HFFc6 (cell line): ENCODE measurements around the gene IL1RN. TPM values are rescaled to one million over a fixed set of nuclear protein-coding genes. Genes with fewer than 3 reads are reported as not detected.
A peak's percentile ranks its signal among the peaks of the same experiment; 100 is the strongest.

Experiments
- DNase-seq: peaks from one replicate; pipeline ENCODE4 v3.0.0-alpha.2; 2018
- H3K27ac Mint-ChIP-seq: 2 replicates; pipeline ENCODE4 v1.8.0; 2020; ENCODE audit warnings: mild to moderate bottlenecking, mixed read lengths
- H3K27me3 Mint-ChIP-seq: 2 replicates; pipeline ENCODE4 v1.8.0; 2021; ENCODE audit warnings: mild to moderate bottlenecking, moderate library complexity, mixed read lengths; ENCODE audit not compliant: insufficient read depth
- H3K36me3 Mint-ChIP-seq: 2 replicates; pipeline ENCODE4 v1.8.0; 2021; ENCODE audit warnings: low read depth, mixed read lengths
- H3K4me1 Mint-ChIP-seq: 2 replicates; pipeline ENCODE4 v1.8.0; 2020; ENCODE audit warnings: low read depth, mixed read lengths
- H3K4me3 Mint-ChIP-seq: 2 replicates; pipeline ENCODE4 v1.8.0; 2020; ENCODE audit warnings: mild to moderate bottlenecking, moderate library complexity, mixed read lengths
- H3K9me3 Mint-ChIP-seq: 2 replicates; pipeline ENCODE4 v1.8.0; 2020; ENCODE audit warnings: mild to moderate bottlenecking, mixed read lengths
- CTCF ChIP-seq: fragments of 200-600 bp; sonication (generic); IDR thresholded peaks from 2 replicates; pipeline ENCODE4 v1.5.0; 2021; ENCODE audit warnings: antibody characterized with exemption, mild to moderate bottlenecking
- long read RNA-seq: library from polyadenylated mRNA; unstranded; transcript quantifications from one replicate; pipeline ENCODE4 v2.0.0, GENCODE V29; 2019
- total RNA-seq, 6 experiments: library from RNA; stranded (reverse); fragmentation: NEBNext Ultra II Directional; extraction: Animal tissue kit (Norgen Biotek cat#: 25700); gene quantifications; 2 replicates in 1 of 6; 3 replicates in 5 of 6; pipeline ENCODE4 v1.2.3, GENCODE V29; 2021

Gene IL1RN
- not detected for total RNA-seq
- long read RNA-seq: 0 reads

- no peak for TF ChIP-seq CTCF
- H3K4me1 Mint-ChIP-seq: peaks cover 26% of the 10 kb centered on the region
- no peaks in the 10 kb centered on the region for H3K36me3 Mint-ChIP-seq
- no peak for DNase-seq
- no peak within 1 kb of the TSS for H3K27ac Mint-ChIP-seq
- H3K4me3 Mint-ChIP-seq: no peak within 1 kb of the TSS
- no peaks in the 10 kb centered on the region for H3K9me3 Mint-ChIP-seq
- peaks cover 19% of the 10 kb centered on the region for H3K27me3 Mint-ChIP-seq
These were observed at the start of gene IL1RN for GRCh38 chr2:113126845-113127645. Gene IL1RN (plus strand): TSS chr2:113127598. CDS start chr2:113127625, 27 bp downstream.

DNA sequence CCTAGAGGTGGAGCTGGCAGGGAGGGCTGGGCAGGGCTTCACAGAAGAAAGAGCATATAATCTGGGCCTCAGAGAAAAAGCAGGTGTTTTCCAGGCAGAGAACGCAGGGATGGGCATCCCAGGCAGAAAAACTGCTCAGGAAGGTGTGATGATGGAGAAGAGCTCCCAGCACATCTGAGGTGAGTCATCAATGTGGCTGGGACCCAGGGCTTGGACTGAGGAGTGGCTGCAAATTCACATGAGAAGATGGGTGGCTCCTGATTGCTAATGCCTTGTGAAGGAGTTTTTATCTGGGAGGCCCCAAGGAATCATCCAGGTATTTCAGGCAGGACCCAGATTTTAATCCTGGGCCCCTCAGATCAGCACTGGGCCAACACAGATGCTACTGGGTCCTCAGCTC, 49.5 kb upstream of the IL1RN start:
- Mint-ChIP-seq H3K27me3 (peaks cover 32% of the 10 kb centered on the region), H3K9me3 (no peaks in the 10 kb centered on the region), H3K36me3 (no peaks in the 10 kb centered on the region), H3K4me1 (peaks cover 14% of the 10 kb centered on the region), H3K4me3 (no peak overlapping the region), H3K27ac (no peak overlapping the region)
- no peak for TF ChIP-seq CTCF
- DNase-seq: no peak

DNA sequence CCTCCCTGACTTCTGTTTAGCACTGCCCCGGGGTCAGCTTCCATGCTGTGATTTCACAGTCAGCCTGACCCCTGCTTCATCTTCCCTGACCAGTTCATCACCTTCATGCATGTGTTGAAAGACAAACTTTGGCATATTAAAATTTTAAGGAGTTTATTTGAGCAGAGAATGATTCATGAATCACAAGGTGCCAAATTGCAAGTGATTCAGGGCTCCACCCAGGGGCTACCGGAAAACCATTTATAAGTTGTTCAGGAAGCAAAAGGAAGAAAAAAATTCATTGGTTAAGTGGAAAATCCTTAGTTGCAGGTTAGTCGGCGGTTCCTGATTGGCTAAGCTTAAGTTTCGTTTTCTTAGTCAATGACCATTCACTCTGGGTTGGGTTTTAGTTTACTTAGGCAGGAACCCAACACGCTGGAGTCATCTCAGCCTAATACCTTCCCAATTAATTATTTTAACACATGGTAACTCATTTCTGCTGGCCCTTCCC, 49.0 kb upstream of the IL1RN start:
- Mint-ChIP-seq H3K9me3 (no peaks in the 10 kb centered on the region), H3K36me3 (no peaks in the 10 kb centered on the region), H3K4me3 (no peak overlapping the region), H3K27me3 (peaks cover 29% of the 10 kb centered on the region), H3K27ac (no peak overlapping the region), H3K4me1 (peaks cover 14% of the 10 kb centered on the region)
- no peak for TF ChIP-seq CTCF
- DNase-seq: no peak

- no peaks in the 10 kb centered on the region for H3K36me3 Mint-ChIP-seq
- peaks cover 31% of the 10 kb centered on the region for H3K27me3 Mint-ChIP-seq
- H3K4me3 Mint-ChIP-seq: no peak overlapping the region
- no peak for DNase-seq
- TF ChIP-seq CTCF: no peak
- H3K9me3 Mint-ChIP-seq: no peaks in the 10 kb centered on the region
- H3K4me1 Mint-ChIP-seq: peaks cover 14% of the 10 kb centered on the region
- H3K27ac Mint-ChIP-seq: no peak overlapping the region
These were observed 48.3 kb upstream of the IL1RN start for GRCh38 chr2:113079131-113079530.

DNA sequence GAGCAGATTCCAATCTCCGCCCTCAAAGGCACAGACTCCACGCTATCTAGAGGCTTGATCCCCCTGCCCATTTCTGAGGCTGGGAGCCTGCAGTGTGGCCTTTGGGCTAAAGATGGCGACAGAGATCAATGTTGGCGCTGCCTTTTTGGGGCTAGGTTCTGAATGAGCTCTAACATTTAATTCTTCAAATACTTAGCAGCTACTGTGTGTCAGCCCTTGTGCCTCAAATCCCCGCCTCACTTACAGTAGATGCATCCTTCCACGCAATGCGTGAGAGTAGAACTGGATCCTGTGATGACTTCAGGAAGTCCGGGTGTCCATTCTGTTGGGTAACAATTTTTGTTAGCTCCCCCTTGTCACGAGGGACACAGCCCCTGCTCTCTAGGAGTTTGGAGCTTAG, 47.3 kb upstream of the IL1RN start:
- peak; percentile 15 for DNase-seq
- peak; percentile 78 for TF ChIP-seq CTCF
- peaks cover 14% of the 10 kb centered on the region for H3K4me1 Mint-ChIP-seq
- H3K9me3 Mint-ChIP-seq: no peaks in the 10 kb centered on the region
- H3K4me3 Mint-ChIP-seq: no peak overlapping the region
- H3K27me3 Mint-ChIP-seq: peaks cover 32% of the 10 kb centered on the region
- no peaks in the 10 kb centered on the region for H3K36me3 Mint-ChIP-seq
- H3K27ac Mint-ChIP-seq: no peak overlapping the region
